ENCODE results near the gene PHACTR1.

DNA sequence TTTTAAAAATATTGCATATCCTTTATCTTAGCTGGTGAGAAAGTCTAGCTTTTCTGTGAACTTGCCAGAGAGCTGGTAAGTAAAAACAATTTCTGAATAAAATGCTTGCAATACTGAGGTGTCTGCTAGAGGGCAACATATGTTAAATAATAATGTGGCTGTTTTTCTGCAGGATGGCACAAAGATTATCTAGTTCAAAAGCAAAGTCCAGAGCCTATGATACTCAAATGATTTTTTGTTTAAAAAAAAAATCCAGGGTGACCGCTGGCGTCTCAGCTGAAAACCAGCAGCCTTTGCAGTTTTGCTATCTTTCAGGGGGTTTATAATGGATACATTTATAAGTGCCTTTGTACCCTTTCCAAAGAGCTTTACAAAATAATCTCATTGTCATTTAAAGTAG lies 194.9 kb downstream of the PHACTR1 start:
- TF ChIP-seq, protein P1, sequence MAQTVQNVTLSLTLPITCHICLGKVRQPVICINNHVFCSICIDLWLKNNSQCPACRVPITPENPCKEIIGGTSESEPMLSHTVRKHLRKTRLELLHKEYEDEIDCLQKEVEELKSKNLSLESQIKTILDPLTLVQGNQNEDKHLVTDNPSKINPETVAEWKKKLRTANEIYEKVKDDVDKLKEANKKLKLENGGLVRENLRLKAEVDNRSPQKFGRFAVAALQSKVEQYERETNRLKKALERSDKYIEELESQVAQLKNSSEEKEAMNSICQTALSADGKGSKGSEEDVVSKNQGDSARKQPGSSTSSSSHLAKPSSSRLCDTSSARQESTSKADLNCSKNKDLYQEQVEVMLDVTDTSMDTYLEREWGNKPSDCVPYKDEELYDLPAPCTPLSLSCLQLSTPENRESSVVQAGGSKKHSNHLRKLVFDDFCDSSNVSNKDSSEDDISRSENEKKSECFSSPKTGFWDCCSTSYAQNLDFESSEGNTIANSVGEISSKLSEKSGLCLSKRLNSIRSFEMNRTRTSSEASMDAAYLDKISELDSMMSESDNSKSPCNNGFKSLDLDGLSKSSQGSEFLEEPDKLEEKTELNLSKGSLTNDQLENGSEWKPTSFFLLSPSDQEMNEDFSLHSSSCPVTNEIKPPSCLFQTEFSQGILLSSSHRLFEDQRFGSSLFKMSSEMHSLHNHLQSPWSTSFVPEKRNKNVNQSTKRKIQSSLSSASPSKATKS (CRISPR knock-in tag; IDR thresholded peaks at IDR 0.05), result no peak
- no peak for TF ChIP-seq EZH2 (IDR thresholded peaks at IDR 0.05; ENCODE audit: borderline replicate concordance, low read depth, low read length)
